Endometrial microvascular endothelial cells (primary cell): Measurements from ENCODE around the gene ARHGAP21. TPM values are rescaled to one million over a fixed set of nuclear protein-coding genes. Genes with fewer than 3 reads are reported as not detected.
"Not testable (repeated sequence)": the region's sequence is repeated elsewhere in the genome, so short reads cannot be mapped to it uniquely, and the experiment has no call there.

Experiments used
- in situ Hi-C: cut with HindIII; loops from 2 replicates; pipeline ENCODE4 v1.10.0; 2017; ENCODE audit warnings: low sequenced_read_pairs, low pct_unique_long_range_greater_than_20kb; ENCODE audit errors: inconsistent ontology term
- total RNA-seq: library from RNA; depleted of rRNA; stranded (reverse); fragments of >200 nt; gene quantifications from one replicate; pipeline ENCODE4 v1.2.3, GENCODE V29; 2015; ENCODE audit errors: inconsistent ontology term

The ARHGAP21 gene
- total RNA-seq, 1 donor from 2014 or later: 46.2 TPM

DNA sequence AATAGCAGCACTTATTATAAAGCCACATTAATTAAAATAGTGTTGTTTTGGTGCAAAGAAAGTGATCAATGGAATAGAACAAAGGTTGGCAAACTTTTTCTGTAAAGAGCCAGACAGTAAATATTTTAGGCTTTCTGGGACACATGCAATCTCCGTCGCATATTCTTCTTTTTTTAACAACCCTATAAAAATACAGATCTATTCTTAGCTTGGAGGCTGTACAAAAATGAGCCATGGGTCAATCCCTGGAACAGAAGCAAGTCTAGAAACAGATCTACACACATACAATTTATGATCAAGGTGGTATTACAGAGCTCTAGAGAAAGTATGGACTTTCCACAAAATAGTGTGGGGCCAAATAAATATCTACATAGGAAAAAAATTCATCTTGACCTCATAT is 71.8 kb downstream of the ARHGAP21 start:
- in situ Hi-C loops: no loop called here

- in situ Hi-C loops: no loop called here
Measured at GRCh38 chr10:24650669-24651391, 72.9 kb downstream of the ARHGAP21 start.

DNA sequence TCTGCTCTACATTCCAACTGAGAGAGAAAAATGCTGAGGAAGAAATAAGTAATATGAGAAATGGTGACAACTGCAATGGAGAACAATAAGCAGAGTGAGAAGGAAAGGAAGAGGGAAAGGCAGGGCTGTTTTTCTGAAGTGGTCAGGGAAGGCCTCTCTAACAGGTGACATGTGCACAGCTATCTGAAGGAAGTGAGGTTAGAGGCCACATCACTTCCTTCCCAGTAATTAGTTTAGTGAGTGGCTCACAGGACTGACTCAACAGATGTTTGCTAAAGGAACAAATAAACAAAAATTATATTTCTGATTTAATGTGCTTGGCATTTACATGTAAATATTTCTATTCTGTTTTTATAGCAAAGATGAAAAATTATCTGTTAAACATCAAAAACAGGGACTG is 77.9 kb downstream of the ARHGAP21 start:
- in situ Hi-C loops: no loop called here

GRCh38 chr10:24645022-24645421 is 78.7 kb downstream of the ARHGAP21 start:
- in situ Hi-C loops: no loop called here

DNA sequence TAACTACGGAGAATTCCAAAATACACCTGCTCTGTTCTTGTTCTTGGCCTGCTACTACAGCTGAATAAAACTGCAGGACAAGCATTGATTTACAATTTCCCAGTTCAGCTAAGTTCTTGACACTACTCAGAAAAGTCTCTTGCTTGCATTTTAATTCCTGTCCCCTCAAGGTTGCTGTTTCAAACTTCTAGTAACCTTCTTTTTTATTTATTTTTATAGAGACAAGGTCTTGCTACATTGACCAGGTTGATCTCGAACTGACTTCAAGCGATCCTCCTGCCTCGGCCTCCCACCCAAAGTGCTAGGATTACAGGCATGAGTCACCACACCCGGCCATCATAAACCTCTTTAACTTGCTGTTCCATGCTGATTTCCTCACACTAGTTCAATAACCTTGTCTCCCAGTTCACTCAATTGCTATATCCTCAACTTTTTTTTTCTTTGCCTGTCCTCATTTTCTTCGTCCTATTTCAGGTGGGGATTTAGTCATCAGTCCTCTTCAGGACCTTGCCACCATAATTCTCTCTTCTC is 79.9 kb downstream of the ARHGAP21 start:
- in situ Hi-C loops: no loop called here

GRCh38 chr10:24642921-24643678 is 80.6 kb downstream of the ARHGAP21 start:
- in situ Hi-C loops: no loop called here

GRCh38 chr10:24639124-24639523 is 84.6 kb downstream of the ARHGAP21 start:
- in situ Hi-C loops: no loop called here

DNA sequence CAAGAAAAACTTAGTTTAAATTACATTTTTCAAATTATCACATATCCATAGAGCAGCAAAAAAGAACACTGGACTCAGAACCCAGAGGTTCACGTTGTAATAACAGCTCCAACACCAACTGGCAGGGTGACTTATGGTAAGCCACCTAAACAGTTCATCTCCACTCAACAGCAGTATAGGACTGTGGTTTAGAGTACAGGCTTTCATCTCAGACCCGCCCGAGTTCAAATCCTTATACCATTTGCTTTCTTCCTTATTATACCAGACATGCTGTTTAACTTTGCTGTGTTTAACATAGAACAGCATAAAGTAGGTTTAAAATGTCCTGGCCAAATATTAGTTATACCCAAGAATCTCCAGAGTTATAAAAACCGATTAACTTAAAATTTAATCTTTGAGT is 97.9 kb downstream of the ARHGAP21 start:
- in situ Hi-C loops: no loop called here

- in situ Hi-C loops: no loop called here
Measured at GRCh38 chr10:24623383-24623782, 100.3 kb downstream of the ARHGAP21 start.

GRCh38 chr10:24622781-24623301 is 100.8 kb downstream of the ARHGAP21 start:
- in situ Hi-C loops: no loop called here

DNA sequence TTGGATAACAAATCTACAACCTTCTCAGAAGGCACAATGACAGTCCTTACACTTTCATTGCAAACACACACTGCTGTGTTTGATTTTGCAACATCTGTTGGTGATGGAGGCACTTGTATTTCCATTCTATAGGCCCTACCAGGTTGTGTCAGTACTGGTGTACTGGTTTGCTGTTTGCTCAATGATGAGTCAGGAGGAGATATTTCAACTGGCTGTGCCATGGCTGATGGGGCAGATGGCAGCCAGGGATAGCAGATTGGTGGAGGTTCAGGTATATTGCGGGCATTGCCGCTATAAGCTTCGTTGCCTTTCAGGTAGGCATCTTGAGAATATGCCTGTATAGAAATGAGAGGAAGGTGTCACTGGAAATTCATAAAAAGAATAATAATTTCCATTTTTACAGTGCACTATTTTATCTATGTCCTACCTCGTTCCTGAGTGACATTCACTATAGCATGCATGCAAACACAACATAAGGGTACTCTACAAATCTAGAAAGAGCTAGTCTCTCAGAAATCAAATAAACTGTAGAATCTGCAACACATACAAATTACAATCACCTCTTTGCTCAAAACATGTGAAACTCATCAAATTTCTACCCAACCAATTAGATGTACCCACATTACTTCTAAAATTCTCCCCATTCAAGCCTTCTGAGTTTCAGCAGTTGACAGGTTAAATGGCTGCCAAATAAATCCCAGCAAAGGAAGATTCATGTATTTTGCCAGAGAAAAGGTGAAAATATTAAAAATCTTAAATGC is 102.5 kb downstream of the ARHGAP21 start:
- in situ Hi-C loops: not testable (repeated sequence)

GRCh38 chr10:24619994-24620310 is 103.7 kb downstream of the ARHGAP21 start:
- in situ Hi-C loops: not testable (repeated sequence)

GRCh38 chr10:24619291-24619993 is 104.2 kb downstream of the ARHGAP21 start:
- in situ Hi-C loops: not testable (repeated sequence)

DNA sequence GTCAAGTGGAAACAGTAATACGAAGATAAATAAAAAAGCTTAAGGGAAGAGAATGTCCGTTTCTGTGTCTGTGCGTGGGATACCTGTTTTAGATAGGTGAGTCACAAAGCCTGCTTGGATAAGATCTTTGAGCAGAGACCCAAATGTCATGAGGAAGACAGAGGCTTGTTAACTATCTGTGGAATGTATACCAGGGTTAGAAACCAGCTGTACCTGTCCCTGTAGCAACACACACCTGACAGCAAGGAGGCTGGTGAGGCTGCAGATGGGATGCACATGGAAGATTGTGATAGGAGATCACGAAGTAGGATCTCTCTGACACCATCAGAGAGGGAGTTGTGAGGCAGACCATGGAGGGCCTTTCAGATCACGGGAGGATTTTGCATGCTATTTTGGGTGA is 105.3 kb downstream of the ARHGAP21 start:
- in situ Hi-C loops: no loop called here

- in situ Hi-C loops: no loop called here
Measured at GRCh38 chr10:24617771-24618396, 105.8 kb downstream of the ARHGAP21 start.

DNA sequence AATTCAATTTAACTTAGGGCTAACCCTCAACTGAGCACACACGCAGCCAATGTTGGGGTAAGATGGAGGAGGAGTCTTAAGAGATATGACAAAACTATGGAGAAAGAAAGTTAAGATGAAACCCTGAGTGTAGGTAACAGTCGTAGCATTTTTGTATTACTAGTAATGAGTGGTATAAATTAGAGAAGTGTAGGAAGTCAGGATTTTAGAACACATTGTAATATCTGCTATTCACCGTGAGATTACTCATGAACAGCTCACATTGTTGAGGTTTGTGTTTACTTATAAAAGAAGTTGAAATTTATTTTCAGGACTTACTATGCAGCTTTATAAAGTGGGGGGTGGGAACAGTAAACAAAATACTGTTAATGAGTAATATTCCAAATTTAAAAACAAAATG is 107.2 kb downstream of the ARHGAP21 start:
- in situ Hi-C loops: no loop called here

DNA sequence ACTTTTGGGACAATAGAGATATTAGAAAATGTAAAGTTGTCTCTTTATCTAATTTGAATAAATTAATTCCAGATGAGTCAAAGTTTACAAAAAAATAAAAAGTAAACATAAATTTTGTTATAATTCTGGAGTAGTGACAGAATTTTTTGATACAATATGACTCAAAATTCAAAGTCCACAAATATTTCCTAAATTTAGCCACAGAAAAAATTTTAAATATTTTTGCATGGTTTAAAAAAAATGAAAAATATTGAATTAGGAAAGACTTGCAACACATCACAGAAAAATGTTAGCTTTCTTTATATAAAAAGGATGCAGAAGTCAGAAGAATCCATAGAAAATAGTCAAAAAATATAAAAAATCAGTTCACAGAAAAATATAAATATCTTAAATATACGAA is 117.7 kb downstream of the ARHGAP21 start:
- in situ Hi-C loops: no loop called here

GRCh38 chr10:24605141-24605540 is 118.5 kb downstream of the ARHGAP21 start:
- in situ Hi-C loops: no loop called here
